HG02759 (cell line): ENCODE data around the gene SH3BP5.

ENCODE experiments used
- ATAC-seq: cut with Tn5 transposase; IDR thresholded peaks from one replicate; pipeline ENCODE4 v1.9.1; 2021; ENCODE audit warnings: mild to moderate bottlenecking, moderate library complexity; ENCODE audit not compliant: unreplicated experiment

Gene SH3BP5

DNA sequence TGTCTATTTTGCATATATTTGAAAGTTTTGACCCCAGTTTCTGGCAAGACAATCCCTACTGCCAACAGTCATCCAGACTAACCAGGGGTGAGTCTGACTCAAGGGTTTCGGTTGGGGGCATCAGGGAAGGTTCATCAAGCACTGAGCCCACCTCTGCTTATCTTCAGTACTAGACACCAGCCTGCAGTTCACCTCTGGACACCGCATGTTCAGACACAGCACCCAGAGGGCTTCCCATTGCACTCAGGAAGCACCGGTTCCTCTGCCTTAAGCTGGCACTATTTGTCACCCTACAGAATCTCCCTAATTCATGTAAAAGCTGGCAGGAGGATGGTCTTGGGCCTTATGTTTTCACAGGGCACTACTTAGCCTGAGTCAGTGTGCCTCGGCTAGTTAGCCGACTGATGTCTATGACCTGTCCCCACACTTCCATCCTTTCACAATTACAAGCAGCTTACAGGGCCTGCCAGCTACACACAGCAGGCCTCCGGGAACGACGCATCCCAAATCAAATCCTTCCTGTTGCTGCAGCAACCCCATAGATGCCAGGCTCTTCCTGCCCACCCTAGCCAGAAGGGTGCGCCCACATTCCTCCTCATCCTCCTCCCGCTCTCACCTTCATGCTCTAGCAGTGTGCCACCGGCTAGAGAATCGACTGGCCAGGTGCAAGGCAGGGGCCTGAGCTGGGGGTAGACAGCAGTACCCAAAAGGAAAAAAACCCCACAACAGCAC, 52.5 kb downstream of the SH3BP5 start:
- ATAC-seq: no peak

DNA sequence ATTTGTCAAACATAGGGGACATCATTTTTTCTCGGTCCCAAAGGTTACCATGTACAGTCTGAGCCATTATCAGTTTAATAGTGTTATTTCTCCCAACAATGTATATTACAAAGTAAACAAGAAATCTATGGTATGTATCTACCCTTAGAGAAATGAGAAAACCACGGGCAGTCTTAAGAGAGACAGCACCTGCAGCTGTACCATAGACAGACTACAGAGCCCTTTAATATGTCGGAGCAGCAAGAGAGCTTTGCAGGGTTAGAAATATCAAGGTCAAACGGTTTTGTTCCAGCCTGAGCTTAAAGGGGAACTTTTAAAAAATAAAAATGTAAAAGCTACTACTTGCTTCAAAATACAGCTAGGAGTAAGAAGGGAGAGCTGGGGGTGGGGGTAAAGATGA, 53.2 kb downstream of the SH3BP5 start:
- no peak for ATAC-seq

DNA sequence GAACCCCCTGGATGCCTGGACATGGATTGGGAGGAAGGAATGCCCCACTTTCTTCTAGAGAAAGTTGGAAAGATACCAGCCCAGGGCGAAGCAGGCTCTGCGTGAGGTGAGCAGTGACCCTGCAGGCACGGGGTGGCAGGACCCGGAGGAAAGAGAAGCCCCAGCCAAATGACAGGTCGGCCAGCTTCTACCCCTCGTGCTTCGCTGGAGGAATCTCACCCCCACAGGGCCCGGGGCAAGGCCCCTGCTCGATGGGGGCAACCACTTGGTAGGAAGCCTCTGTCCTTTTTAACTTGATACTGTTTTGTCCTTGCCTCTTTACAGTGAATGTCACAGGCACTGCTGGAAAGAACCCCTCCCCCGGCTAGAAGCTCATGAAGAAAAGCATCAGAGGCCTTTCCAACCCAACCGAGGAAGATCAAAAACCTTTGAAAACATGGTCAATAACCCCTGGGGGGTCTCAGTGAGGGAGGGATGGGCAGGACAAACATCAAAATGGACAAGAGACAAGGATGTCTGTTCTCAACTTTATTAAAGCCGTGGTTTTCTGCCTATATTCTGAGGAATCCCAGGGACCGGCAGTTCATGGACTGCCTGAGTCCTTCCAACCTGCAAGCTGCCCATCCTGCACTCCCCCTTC, 54.4 kb downstream of the SH3BP5 start:
- ATAC-seq: no peak

DNA sequence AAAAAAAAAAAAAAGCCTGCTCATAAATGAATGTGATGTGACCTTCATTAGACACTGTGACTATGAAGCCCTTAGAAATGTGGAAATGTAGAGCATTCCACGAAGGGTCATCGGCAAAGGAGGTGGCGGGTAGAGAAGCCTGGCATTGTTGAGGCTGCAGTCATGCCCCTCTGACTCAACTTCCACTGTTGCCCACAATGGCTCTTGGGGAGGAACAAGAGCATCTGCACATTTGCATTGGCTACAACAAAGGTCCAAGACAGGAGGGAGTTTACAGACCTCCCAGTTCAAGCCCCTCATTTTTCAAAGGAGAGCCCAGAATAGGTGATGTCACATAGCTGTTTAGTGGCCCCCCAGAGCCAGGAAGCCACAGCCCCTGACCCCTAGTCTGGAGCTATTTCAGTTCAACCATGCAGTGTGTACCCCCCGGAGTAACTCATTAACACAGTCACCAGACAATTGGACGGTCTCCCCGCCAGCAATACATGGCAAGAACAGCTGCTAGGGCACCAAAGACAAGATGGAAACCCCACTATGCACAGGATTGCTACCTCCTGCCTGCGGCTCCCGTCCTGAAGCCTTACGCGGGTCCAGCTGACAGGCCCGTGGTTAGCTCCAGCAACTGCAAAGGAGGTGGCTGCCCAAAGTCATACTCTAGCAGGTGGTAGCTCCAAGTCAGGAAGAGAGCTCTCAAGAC, 56.2 kb downstream of the SH3BP5 start:
- ATAC-seq: no peak

DNA sequence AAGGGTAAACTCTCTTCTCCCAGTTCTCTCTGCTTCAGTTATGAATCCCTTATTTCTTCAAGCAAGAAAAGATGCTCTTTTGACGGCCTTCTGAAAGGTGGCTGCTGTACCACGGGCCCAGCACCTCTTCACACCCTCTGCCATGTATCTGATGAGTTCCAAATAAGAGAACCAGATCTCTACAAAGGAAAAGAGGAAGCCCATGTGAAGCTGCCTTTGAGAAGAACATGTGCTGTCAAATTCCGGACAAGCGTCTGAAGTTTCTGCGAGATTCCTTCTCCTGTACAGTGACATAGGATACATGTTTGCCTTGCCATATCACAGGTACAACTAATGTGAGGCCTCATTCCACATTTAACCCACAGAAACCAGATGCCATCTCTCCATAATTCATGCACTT, 59.2 kb downstream of the SH3BP5 start:
- ATAC-seq: no peak

DNA sequence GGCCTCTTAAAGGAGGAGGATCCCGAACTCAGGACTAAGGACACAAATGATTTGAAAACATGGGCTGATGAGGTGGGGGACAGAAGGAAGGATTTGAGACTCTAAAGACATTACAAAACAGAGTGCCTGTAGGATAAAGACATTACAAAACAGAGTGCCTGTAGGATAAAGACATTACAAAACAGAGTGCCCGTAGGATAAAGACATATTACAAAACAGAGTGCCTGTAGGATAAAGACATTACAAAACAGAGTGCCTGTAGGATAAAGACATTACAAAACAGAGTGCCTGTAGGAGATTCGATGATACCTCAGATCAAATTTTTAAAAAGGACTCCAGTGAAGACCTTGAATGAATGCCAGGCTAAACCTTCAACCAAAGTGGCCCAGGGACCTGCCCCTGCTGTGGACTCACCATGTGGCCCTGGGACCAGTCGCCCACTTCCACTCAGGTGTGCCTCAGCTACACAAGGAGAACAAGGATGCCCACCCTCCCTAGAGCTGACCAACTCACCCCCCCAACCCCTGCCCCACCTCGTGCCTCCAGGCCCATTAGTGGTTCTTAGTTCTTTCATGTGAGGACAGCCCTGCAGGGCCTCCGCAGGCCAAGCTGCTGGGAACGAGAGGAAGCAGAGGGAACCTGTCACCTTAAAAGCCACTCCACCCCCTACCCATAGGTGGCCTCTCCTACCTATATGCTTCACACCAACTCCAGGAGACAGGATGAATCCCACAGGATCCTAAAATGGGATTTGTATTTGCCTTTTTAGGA, 59.8 kb downstream of the SH3BP5 start:
- ATAC-seq: no peak

DNA sequence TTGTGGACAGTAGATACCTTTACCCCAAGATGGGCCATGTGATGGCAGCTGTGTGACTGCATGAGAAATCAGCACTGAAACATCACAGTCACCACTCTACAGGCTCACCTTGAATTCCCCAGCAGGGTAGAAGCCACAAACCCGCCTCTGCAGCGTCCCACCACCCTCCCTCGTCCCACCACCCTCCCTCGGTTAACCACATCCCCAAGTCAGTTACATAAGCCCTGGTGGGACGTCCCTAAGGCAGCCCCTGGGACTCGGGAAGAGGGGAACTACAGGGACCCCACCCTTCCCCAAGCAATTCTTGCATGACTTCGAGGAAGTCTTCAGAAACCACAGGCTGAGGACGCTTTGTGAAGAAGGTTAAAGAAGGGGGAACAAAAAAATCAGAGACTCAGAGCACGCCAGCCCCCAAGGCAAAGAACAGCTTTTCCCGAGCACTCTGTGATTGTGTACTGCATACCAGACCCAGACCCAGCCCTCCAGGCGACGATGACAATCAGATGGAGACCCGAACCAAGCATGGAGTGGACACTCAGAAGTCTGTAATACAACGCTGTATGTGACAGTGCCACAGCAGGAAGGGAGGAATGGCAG, 60.5 kb downstream of the SH3BP5 start:
- peak; percentile 77 for ATAC-seq

DNA sequence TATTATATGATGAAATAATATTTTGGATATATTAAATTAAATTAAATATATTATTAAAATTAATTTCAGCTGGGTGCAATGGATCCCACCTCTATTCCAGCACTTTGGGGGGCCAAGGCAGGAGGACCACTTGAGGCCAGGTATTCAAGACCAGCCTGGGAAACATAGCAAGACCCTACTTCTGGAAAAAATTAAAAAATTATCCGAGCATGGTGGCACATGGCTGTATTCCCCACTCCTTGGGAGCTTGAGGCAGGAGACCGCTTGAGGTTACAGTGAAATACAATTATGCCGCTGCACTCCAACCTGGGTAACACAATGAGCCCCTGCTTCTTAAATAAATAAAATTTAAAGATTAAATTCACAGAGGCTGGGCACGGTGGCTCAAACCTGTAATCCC, 61.4 kb downstream of the SH3BP5 start:
- no peak for ATAC-seq

DNA sequence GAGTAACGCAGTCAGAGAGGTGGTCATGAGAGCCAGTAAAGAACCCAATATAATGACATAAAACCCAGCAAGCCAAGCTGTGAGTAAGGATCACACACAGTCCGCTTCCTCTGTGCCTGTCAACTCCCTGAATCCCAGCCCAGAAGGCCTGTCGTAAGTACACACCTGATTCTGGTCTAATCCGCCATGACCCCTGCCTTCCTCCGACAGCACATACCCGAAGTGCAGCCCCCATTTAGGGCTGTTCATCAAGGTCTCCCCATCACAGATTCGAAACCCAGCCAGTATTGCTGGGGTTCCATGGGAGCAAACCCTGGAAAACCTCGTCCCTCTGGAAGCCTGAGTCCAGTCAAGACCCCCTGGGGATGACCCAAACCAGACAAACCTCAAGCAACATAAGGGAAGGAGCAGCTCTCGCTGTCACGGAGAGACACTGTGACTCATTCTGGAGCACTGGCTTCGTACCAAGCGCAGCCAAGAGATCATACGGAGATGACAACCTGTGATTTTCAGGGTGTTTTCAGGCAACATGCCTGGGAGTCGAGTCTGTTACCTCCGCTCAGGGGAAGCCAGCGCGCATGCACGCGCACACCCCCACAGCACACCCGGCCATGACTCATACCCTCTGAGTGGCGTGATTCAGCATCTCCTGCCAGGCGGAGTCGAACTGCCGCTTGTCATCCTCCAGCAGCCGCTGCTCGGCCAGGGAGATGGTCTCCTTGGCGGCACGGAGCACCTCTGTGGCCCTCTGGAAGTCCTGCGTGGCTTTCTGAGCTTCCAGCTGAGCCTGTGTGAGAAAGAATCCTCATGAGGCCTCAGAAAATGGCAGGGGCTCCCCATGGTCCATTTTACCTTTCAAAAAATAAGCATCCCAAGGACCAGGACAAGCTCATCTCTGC, 63.0 kb downstream of the SH3BP5 start:
- peak; percentile 63 for ATAC-seq

DNA sequence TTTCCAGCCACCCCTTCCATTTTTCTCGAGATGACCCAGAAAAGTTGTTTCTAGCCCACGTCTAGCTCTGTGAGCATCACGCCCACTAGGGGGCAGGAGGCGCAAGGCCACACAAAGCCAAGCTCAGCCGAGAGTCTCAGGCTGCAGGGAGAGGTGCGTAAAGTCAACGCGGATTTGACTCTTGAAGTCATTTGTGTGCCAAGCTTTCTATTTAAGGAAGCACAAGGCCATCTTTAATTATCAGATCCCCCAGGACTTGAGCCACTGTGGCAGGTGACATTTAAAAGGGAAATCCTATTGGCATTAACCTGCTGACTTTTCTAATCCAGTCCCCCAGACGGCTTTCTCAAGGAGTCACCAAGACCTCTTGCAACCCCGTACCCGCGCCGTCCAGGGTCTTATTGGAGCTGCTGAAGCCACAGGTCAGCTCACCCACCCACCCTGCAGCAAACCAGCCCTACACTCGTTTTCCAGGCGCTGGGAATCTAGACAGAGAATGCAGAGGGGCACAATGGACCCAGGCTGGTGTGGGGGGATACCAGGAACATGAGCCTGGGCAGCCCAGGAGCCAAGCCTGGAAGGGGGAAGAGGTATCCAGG, 64.3 kb downstream of the SH3BP5 start:
- peak; percentile 36 for ATAC-seq

DNA sequence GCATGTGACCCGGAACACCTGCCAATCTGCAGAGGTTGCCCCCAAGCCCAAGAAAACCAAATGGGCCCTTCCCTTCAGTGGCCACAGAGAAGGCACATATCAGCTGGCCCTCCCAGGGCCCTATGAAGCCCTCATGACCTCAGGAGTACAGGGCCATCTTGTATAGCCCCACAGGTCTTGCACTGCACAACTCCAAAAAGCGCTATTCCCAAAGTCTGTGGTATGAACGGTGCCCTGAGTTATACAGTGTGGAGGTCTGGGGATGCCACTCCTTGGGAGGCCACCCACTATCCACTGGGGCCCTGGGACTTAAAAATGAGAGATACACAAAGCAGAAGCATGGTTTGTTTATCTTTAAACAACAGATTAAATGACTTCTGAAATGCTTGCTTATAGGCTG, 64.9 kb downstream of the SH3BP5 start:
- ATAC-seq: no peak

DNA sequence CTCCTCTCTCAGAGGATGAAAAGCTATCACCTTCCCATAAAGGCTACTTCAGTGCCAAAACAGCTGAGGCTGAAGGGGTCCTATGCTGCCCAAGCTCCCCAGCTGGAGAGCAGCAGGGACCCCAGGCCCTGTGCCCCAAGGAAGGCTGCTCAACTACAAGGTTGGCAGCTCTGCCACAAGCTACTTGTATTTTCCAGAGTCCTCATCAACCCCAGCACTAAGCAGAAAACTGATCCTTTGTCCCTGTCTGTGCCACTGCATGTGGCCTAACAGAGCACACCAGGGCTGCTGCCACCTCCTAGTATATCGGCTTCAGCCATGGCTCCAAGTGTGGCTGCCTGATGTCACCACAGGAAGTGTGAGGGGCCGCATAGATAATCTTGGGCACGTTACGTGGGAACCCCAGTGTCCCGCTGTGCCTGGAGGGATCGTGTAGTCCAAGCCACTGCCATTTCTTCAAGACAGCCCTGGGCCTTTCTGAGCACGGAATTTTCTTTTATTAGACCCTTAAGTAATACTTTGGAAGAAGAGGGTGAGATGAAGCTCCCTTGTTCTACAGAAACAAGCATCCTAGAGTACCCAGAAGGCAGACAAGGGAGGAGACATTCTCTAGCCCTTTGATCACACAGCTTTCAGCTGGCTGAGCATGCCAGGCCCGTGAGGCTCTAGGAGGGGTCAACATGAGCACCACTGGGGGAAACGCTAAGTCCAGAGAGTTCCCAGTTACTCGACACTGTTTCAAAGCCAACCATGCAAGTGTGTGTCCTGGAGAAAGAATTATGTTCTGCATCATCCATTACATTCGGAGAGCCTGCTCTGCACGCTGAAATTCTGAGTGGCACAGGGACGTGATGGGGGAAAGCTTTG, 65.6 kb downstream of the SH3BP5 start:
- no peak for ATAC-seq

DNA sequence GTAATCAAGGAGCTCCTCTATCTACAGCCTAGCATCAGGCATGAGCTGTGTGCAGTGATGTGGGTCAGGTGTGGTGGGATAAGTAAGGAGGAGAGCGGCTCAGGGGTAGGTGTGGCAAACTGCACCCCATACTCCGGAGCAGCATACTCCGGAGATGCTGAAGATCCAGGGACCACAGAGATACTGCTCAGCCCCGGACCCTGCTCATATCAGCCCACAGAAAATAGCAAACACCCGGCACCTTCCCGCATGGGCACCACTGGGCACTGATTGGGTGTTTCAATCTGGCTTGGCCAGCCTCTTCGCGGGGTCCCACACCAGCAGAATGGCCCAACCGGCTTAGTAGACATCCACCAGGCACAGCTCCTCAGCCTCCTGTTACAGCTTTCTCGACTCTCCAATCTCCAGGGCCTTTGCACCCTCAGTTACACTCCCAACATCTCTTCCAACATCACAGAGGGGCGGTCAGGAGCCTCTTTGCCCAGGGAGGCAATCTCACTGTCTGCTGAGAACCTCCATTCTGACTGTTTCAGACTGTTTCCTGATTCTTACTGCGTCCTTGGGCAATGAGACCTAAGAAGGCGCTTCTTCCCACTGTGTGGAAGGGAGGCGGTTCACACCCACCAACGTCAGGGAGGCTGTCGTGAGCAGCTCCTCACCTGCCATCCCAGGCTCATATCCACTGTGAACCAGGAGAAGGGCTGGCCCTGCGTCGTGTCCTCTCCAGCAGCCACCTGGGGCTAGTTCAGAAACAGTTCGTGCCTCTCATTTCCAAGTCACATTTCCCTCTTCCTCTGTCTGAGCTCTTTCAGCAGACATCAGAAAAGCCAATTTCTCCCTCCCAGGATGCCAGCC, 66.5 kb downstream of the SH3BP5 start:
- no peak for ATAC-seq

DNA sequence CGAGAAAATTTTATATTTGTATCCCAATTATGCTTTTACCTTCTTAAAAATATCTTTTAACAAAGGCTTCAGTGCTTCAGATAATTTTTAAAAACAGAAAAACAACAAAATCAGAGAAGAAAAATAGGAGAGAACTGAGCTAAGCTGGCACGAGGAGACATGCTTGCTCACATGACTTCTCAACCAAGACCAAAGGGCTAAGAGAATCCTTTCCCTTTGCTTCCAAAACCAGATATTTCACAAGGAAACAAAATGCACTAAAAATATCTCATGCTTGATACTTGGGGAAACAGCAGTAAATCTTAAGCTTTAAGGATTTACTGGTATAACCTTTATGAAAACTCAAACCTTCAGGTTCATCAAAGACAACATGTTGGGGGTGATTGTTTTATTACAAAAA, 67.9 kb downstream of the SH3BP5 start:
- ATAC-seq: no peak

DNA sequence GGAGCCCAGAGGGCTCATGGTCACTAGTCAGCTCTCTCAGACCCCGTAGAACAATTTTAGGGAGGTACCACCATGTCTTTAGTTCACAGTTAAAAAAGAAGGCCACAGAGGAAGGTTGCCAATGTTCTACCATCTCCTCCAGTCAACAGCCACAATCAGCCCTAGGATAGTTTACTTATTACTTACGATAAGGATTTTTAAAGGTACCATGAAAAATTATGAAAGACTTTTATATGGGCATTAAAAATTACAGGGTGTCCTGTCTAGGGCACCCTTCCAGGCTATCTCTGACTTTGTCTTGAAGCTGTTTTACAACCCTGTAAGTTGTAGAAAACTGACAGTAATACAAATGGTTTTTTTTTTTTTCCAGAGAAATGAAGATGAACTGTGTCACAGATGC, 68.5 kb downstream of the SH3BP5 start:
- ATAC-seq: no peak

DNA sequence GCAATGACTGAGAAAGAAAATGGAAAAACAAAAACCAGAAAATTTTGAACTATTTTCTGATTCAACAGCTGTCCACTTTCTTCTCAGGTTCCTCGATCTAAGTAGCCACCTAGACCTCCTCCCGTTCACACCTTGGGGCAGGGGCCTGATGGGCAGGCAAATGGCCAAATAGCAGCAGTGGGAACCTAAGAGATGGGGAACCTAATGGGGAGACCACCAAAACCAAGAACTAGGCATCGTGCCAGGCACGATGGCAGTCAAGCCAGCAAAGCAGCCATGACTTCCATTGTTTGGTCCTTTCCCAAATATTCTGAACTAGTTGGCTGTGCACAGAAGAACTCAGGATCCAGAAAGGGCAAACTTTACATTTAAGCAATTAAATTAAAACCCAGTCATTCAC, 69.3 kb downstream of the SH3BP5 start:
- ATAC-seq: no peak

DNA sequence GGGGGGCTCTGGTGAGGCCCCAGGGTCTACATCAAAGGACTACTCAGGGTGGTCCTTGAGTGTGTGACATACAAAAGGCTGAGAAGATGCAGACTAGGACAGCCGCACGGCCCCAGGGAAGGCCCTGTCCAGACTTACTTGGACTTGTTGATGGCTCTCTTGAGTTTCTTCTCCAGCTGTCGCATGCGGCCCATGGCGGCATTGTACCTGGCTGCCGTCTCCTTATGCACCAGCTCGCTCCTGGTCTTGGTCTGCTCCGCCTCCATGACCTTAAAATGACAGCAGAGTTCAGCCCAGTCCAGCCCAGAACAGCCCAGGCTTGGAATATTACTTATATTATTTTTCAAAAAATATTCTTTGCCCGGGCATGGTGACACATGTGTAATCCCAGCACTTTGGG, 70.4 kb downstream of the SH3BP5 start:
- ATAC-seq: no peak

DNA sequence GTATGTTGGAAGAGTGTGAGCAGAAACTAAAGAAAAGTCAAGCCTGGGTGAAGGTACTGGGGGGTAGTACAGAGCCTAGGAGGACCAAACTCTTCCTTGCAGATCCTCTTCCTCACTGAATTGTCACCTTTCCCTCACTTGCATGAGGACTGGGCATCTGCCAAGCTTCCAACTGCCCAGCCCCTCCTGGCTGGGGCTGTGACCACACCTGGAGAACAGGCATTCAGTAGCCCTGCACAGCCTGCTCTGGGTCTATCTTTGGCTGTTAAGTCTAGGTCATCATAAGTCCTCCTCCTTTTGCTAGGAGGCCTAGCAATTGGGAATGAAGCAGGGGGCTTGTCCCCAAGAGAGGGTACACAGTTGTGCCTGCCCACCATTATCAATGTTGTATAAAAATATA, 71.1 kb downstream of the SH3BP5 start:
- ATAC-seq: no peak
